HepG2 (cell line): Measurements from ENCODE around the gene LATS2. TPM values are rescaled to one million over a fixed set of nuclear protein-coding genes. Genes with fewer than 3 reads are reported as not detected.

Source experiments
- ATAC-seq: fragments of 200-7000 bp; cut with Tn5 transposase; 3 replicates; pipeline ENCODE4 v1.9.1; 2020; ENCODE audit warnings: mild to moderate bottlenecking, moderate library complexity
- BruUV-seq: library from RNA; stranded (reverse); fragments of 400-500 nt; replicated peaks from 2 replicates; lab custom pipeline; 2021; lab: Mats Ljungman, UMichigan
- CTCF ChIA-PET: fragments of 300-600 bp; formaldehyde crosslinking; extraction: SDS; loops from one replicate; lab custom pipeline; 2021; ENCODE audit warnings: low total read pairs, inconsistent platforms, low intra/inter-chr PET ratio; lab: Yijun Ruan, JAX
- POLR2A ChIA-PET: fragments of 350-600 bp; sonication (Branson Sonifier 250); formaldehyde crosslinking; loops from one replicate; lab custom pipeline; 2020; ENCODE audit warnings: antibody characterized with exemption, inconsistent platforms; lab: Yijun Ruan, JAX
- DNase-seq: peaks from one replicate; pipeline ENCODE4 v3.0.0-alpha.2; 2015; ENCODE audit warnings: low spot score
- FAIRE-seq: peaks from 3 replicates; lab custom pipeline; 2011; peaks lifted over from hg19 to GRCh38; lab: Jason Lieb, UNC
- H2AFZ ChIP-seq: one replicate; pipeline ENCODE4 v1.6.1; 2011; ENCODE audit warnings: low read length, inconsistent platforms
- H3K27ac ChIP-seq: fragments of 300-600 bp; 3 replicates; pipeline ENCODE4 v1.8.0; 2011; ENCODE audit warnings: mixed run types, mild to moderate bottlenecking, mixed read lengths, low read length, inconsistent platforms; ENCODE audit not compliant: insufficient read depth; ENCODE audit errors: extremely low read length
- H3K27me3 ChIP-seq, 2 experiments: fragments of 200-600 bp in 1 of 2; 2 replicates in 1 of 2; 3 replicates in 1 of 2; pipeline versions ENCODE4 v1.6.0 to v1.8.0; 2011; ENCODE audit warnings: low read length in 2 of 2, mild to moderate bottlenecking in 2 of 2, moderate library complexity in 2 of 2, inconsistent platforms in 1 of 2; ENCODE audit not compliant: insufficient read depth in 2 of 2, control insufficient read depth in 1 of 2
- H3K36me3 ChIP-seq, 2 experiments: fragments of 200-600 bp in 1 of 2; replicated peaks in 1 of 2; 2 replicates in 1 of 2; 3 replicates in 1 of 2; pipeline versions ENCODE4 v1.5.1 to v1.8.0; 2011; ENCODE audit warnings: low read length in 2 of 2, inconsistent platforms in 1 of 2; ENCODE audit not compliant: insufficient read depth in 2 of 2, control insufficient read depth in 1 of 2
- H3K4me1 ChIP-seq: 2 replicates; pipeline ENCODE4 v1.5.1; 2012; ENCODE audit warnings: low read length, inconsistent platforms; ENCODE audit not compliant: insufficient read depth
- H3K4me2 ChIP-seq: 2 replicates; pipeline ENCODE4 v1.6.0; 2011; ENCODE audit warnings: low read depth, low read length, inconsistent platforms
- H3K4me3 ChIP-seq, 3 experiments: fragments of 200-600 bp in 1 of 3; sonication (generic), shearing (Covaris generic) in 1 of 3; replicated peaks in 1 of 3; 2 replicates each; pipeline ENCODE4 v1.5.1; 2011 to 2016; ENCODE audit warnings: low read length in 3 of 3, inconsistent platforms in 2 of 3, low read depth in 2 of 3, mild to moderate bottlenecking in 2 of 3, control low read depth in 1 of 3, mixed read lengths in 1 of 3; ENCODE audit not compliant: insufficient read depth in 1 of 3
- H3K79me2 ChIP-seq: one replicate; pipeline ENCODE4 v1.6.1; 2011; ENCODE audit warnings: low read length, inconsistent platforms; ENCODE audit not compliant: insufficient read depth
- H3K9ac ChIP-seq: 2 replicates; pipeline ENCODE4 v1.6.0; 2011; ENCODE audit warnings: mild to moderate bottlenecking, low read depth, low read length, inconsistent platforms; ENCODE audit not compliant: insufficient read depth
- H3K9me3 ChIP-seq: 2 replicates; pipeline ENCODE4 v1.5.1; 2012; ENCODE audit warnings: mild to moderate bottlenecking, low read length
- H4K20me1 ChIP-seq: 2 replicates; pipeline ENCODE4 v1.6.0; 2011; ENCODE audit warnings: inconsistent platforms, mild to moderate bottlenecking, low read length, moderate library complexity; ENCODE audit not compliant: insufficient read depth
- ATF4 ChIP-seq, 2 experiments: fragments of 450-650 bp in 1 of 2; sonication (generic) in 1 of 2; formaldehyde crosslinking; IDR thresholded peaks; 2 replicates each; pipeline versions ENCODE4 v1.5.0 to v1.8.0; 2020 to 2022; ENCODE audit warnings: mild to moderate bottlenecking in 1 of 2, missing genetic modification reagents in 1 of 2
- DMTF1 ChIP-seq: sonication (generic); formaldehyde crosslinking; IDR thresholded peaks from 2 replicates; pipeline ENCODE4 v1.4.0; 2020; ENCODE audit warnings: mild to moderate bottlenecking, missing genetic modification reagents
- GPN1 ChIP-seq: sonication (generic); formaldehyde crosslinking; IDR thresholded peaks from 2 replicates; pipeline ENCODE4 v1.5.1; 2020; ENCODE audit warnings: missing genetic modification reagents, borderline replicate concordance
- KLF12 ChIP-seq: sonication (generic); formaldehyde crosslinking; IDR thresholded peaks from 2 replicates; pipeline ENCODE4 v1.4.0; 2020; ENCODE audit warnings: missing genetic modification reagents, borderline replicate concordance
- MIER3 ChIP-seq: IDR thresholded peaks from 2 replicates; pipeline ENCODE4 v1.6.1; 2016; ENCODE audit warnings: missing compliant biosample characterization, borderline replicate concordance
- MYC ChIP-seq: sonication (generic); formaldehyde crosslinking; IDR thresholded peaks from 2 replicates; pipeline ENCODE4 v1.9.0; 2021; ENCODE audit warnings: missing genetic modification reagents, borderline replicate concordance
- POLR2AphosphoS2 ChIP-seq: IDR thresholded peaks from 2 replicates; pipeline ENCODE4 v1.6.1; 2011; ENCODE audit warnings: low read depth, low read length, improper control_type of control experiment
- RAD21 ChIP-seq: fragments of 450-650 bp; formaldehyde crosslinking; IDR thresholded peaks from 2 replicates; pipeline ENCODE4 v1.5.0; 2020; ENCODE audit warnings: mild to moderate bottlenecking
- RBFOX2 ChIP-seq: fragments of 200-400 bp; formaldehyde crosslinking; IDR thresholded peaks from 2 replicates; pipeline ENCODE4 v1.6.1; 2017; ENCODE audit warnings: low read depth, mild to moderate bottlenecking, low read length
- REL ChIP-seq: sonication (generic); formaldehyde crosslinking; conservative IDR thresholded peaks from 2 replicates; pipeline ENCODE4 v1.8.0; 2022; ENCODE audit warnings: mild to moderate bottlenecking, missing genetic modification reagents, moderate library complexity
- SMARCC2 ChIP-seq: fragments of 450-650 bp; IDR thresholded peaks from 2 replicates; pipeline ENCODE4 v1.6.1; 2017; ENCODE audit warnings: antibody characterized with exemption, mild to moderate bottlenecking
- SNRNP70 ChIP-seq: fragments of 200-400 bp; formaldehyde crosslinking; IDR thresholded peaks from 2 replicates; pipeline ENCODE4 v1.6.1; 2017; ENCODE audit warnings: mild to moderate bottlenecking, low read depth, low read length, moderate library complexity
- SRSF1 ChIP-seq: fragments of 200-400 bp; formaldehyde crosslinking; optimal IDR thresholded peaks from 2 replicates; pipeline ENCODE3; 2017; ENCODE audit warnings: mild to moderate bottlenecking, low read depth, low read length, moderate library complexity
- XRCC5 ChIP-seq: fragments of 200-400 bp; formaldehyde crosslinking; optimal IDR thresholded peaks from 2 replicates; pipeline ENCODE3; 2017; ENCODE audit warnings: mild to moderate bottlenecking, low read length
- ZKSCAN5 ChIP-seq: sonication (generic); formaldehyde crosslinking; IDR thresholded peaks from 2 replicates; pipeline ENCODE4 v1.5.1; 2020; ENCODE audit warnings: mild to moderate bottlenecking, missing genetic modification reagents
- WGBS: methylation state at CpG from one replicate; pipeline ENCODE4 v1.1.6; 2017; ENCODE audit warnings: low lambda C conversion rate; 5-methylcytosine and 5-hydroxymethylcytosine counted together
- in situ Hi-C: cut with HindIII; loops from 2 replicates; pipeline ENCODE4 v1.10.0; 2017; ENCODE audit warnings: low pct_unique_long_range_greater_than_20kb; ENCODE audit not compliant: extremely low pct_ligation_motif_present
- intact Hi-C: fragments of 100-400 bp; cut with micrococcal nuclease; formaldehyde crosslinking; loops from one replicate; pipeline ENCODE4 v1.10.0; 2022; ENCODE audit not compliant: unreplicated experiment
- polyA plus RNA-seq, 8 experiments: library from polyadenylated mRNA; depleted of rRNA in 3 of 8; stranded (reverse) in 7 of 8; unstranded in 1 of 8; fragments of >200 nt; fragmentation: Illumina TruSeq in 4 of 8; extraction: Trizol in 4 of 8; gene quantifications; 2 replicates each; pipeline versions ENCODE4 v1.2.1 to v1.2.3, GENCODE V29; 2011 to 2016; ENCODE audit warnings: low read depth in 4 of 8, missing spikeins in 1 of 8, mixed read lengths in 1 of 8; ENCODE audit not compliant: insufficient read depth in 1 of 8
- total RNA-seq, 5 experiments: library from RNA; depleted of rRNA; stranded (reverse); fragments of >200 nt; fragmentation: Illumina TruSeq; extraction: Trizol; gene quantifications; 2 replicates each; pipeline ENCODE4 v1.2.3, GENCODE V29; 2016; ENCODE audit warnings: low read depth in 1 of 5
- TF ChIP-seq, protein P1 (sequence below): sonication (generic); formaldehyde crosslinking; IDR thresholded peaks from 2 replicates; pipeline ENCODE4 v1.9.0; 2022; ENCODE audit warnings: low read depth, missing genetic modification reagents
- TF ChIP-seq, protein P2 (sequence below): sonication (generic); formaldehyde crosslinking; IDR thresholded peaks from 2 replicates; pipeline ENCODE4 v1.8.1; 2023; ENCODE audit warnings: mild to moderate bottlenecking, moderate library complexity, missing genetic modification reagents
- TF ChIP-seq, protein P3 (sequence below): sonication (generic); formaldehyde crosslinking; IDR thresholded peaks from 2 replicates; pipeline ENCODE4 v1.4.0; 2020; ENCODE audit warnings: missing genetic modification reagents

The LATS2 gene
- total and polyA plus RNA-seq, 2 of the 13 experiments (the other 11 are each of a cell fraction or from before 2014, with no cell fraction given): 7.3 to 8.5 TPM

DNA sequence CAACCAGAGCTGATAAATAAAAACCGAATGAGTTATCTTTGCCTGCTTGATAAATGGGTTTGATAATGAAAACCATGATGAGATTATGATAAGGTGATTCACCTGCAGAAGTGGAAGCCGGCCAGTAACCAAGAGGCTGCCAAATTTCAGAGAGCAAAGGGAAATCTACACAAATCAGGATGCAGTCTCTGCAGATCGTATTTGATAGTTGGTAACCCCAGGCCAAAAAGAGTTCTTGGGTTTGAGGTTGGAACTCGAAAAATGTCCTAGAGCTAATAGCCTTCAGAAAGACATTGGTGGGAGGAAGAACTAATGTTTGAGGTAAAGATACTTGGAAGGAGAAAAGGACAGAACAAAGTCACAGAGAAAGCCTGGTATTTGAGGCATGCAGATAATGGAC lies 9.6 kb upstream of the LATS2 start:
- Histone ChIP-seq H3K27me3 (peaks cover 0 to 3% of the 10 kb centered on the region in 2 experiments; a peak in 1 of 5 replicates), H3K9ac (no peak overlapping the region), H3K4me1 (peaks cover 34% of the 10 kb centered on the region), H3K4me3 (no peak overlapping the region), H4K20me1 (no peaks in the 10 kb centered on the region), H2AFZ (no peak overlapping the region), H3K36me3 (no peaks in the 10 kb centered on the region), H3K79me2 (no peaks in the 10 kb centered on the region), H3K27ac (no peak overlapping the region), H3K4me2 (no peak overlapping the region), H3K9me3 (no peaks in the 10 kb centered on the region)
- 47% methylated on average over 4 of the region's 4 CpGs for WGBS
- in situ Hi-C loops (no loop called here), intact Hi-C loops (no loop called here)
- no TSS peak for BruUV-seq
- no peak for FAIRE-seq
- TF ChIP-seq DMTF1 (CRISPR knock-in tag) (no peak), REL (no peak), SRSF1 (no peak), RAD21 (CRISPR knock-in tag) (no peak), ZKSCAN5 (CRISPR knock-in tag) (no peak), ATF4 (CRISPR knock-in tag; IDR thresholded peaks at IDR 0.05) (no peak), MYC (CRISPR knock-in tag) (no peak), RBFOX2 (no peak), SMARCC2 (no peak), GPN1 (CRISPR knock-in tag) (no peak), KLF12 (CRISPR knock-in tag) (no peak), SNRNP70 (no peak), MIER3 (no peak), POLR2AphosphoS2 (no peak), XRCC5 (no peak)
- TF ChIP-seq, protein P1, sequence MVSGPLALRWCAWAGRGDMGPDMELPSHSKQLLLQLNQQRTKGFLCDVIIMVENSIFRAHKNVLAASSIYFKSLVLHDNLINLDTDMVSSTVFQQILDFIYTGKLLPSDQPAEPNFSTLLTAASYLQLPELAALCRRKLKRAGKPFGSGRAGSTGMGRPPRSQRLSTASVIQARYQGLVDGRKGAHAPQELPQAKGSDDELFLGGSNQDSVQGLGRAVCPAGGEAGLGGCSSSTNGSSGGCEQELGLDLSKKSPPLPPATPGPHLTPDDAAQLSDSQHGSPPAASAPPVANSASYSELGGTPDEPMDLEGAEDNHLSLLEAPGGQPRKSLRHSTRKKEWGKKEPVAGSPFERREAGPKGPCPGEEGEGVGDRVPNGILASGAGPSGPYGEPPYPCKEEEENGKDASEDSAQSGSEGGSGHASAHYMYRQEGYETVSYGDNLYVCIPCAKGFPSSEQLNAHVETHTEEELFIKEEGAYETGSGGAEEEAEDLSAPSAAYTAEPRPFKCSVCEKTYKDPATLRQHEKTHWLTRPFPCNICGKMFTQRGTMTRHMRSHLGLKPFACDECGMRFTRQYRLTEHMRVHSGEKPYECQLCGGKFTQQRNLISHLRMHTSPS (CRISPR knock-in tag): no peak
- TF ChIP-seq, protein P2, sequence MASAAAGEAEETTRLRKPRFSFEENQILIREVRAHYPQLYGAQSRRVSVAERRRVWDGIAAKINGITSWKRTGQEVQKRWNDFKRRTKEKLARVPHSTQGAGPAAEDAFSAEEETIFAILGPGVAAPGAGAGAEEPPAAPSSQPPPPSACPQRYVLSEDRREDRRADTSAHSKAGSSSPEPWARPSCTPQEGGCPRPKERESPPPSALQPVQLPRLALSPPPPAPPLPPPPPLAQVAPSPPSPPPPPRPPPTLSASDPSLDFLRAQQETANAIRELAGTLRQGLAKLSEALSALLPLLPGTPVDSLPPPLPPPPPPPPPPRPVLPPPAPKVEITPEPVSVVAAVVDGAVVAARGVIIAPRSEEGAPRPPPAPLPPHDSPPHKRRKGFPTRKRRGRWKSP (CRISPR knock-in tag): no peak
- TF ChIP-seq, protein P3, sequence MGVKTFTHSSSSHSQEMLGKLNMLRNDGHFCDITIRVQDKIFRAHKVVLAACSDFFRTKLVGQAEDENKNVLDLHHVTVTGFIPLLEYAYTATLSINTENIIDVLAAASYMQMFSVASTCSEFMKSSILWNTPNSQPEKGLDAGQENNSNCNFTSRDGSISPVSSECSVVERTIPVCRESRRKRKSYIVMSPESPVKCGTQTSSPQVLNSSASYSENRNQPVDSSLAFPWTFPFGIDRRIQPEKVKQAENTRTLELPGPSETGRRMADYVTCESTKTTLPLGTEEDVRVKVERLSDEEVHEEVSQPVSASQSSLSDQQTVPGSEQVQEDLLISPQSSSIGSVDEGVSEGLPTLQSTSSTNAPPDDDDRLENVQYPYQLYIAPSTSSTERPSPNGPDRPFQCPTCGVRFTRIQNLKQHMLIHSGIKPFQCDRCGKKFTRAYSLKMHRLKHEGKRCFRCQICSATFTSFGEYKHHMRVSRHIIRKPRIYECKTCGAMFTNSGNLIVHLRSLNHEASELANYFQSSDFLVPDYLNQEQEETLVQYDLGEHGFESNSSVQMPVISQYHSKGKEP (CRISPR knock-in tag): no peak
- ChIA-PET CTCF (no interaction called here), POLR2A (no interaction called here)
- no peak for DNase-seq
- ATAC-seq: no peak
